T-helper 2 cell treated with Interferon-gamma antibody and Interleukin-4, amounts not matched to agents 5 μg/mL and 100 μg/mL, for 36 hours (primary cell): Measurements from ENCODE around the gene EVX2.

Experiments used
- DNase-seq: peaks from one replicate; pipeline ENCODE4 v3.0.0; 2021; ENCODE audit warnings: low spot score
- H3K27ac Mint-ChIP-seq: one replicate; pipeline ENCODE4 v1.8.0; 2021; ENCODE audit warnings: mild to moderate bottlenecking, mixed read lengths
- H3K27me3 Mint-ChIP-seq: one replicate; pipeline ENCODE4 v1.8.0; 2021; ENCODE audit warnings: low read depth, mixed read lengths
- H3K36me3 Mint-ChIP-seq: one replicate; pipeline ENCODE4 v1.8.0; 2021; ENCODE audit warnings: low read depth, mixed read lengths
- H3K4me1 Mint-ChIP-seq: one replicate; pipeline ENCODE4 v1.8.0; 2021; ENCODE audit warnings: low read depth, mixed read lengths
- H3K4me3 Mint-ChIP-seq: one replicate; pipeline ENCODE4 v1.8.0; 2022; ENCODE audit warnings: mild to moderate bottlenecking, moderate library complexity, mixed read lengths
- H3K9me3 Mint-ChIP-seq: one replicate; pipeline ENCODE4 v1.8.0; 2021; ENCODE audit warnings: mixed read lengths

The EVX2 gene

GRCh38 chr2:176083796-176084261, at the start of gene EVX2:
Gene EVX2 (minus strand): TSS chr2:176083962. CDS start chr2:176083776, 186 bp downstream.
- Mint-ChIP-seq H3K4me3 (peak within 1 kb of the TSS; percentile 7), H3K4me1 (peaks cover 12% of the 10 kb centered on the region), H3K36me3 (peaks cover 10% of the 10 kb centered on the region), H3K27me3 (peaks cover 88% of the 10 kb centered on the region), H3K27ac (peak within 1 kb of the TSS; percentile 74), H3K9me3 (peaks cover 3% of the 10 kb centered on the region)
- DNase-seq = no peak

- H3K27me3 Mint-ChIP-seq = peaks cover 85% of the 10 kb centered on the region
- H3K9me3 Mint-ChIP-seq = no peaks in the 10 kb centered on the region
- H3K27ac Mint-ChIP-seq = no peak overlapping the region
- H3K4me3 Mint-ChIP-seq = no peak overlapping the region
- peaks cover 12% of the 10 kb centered on the region for H3K4me1 Mint-ChIP-seq
- no peak for DNase-seq
- peaks cover 1% of the 10 kb centered on the region for H3K36me3 Mint-ChIP-seq
Measured at GRCh38 chr2:176133389-176133788, 49.6 kb upstream of the EVX2 start.

DNA sequence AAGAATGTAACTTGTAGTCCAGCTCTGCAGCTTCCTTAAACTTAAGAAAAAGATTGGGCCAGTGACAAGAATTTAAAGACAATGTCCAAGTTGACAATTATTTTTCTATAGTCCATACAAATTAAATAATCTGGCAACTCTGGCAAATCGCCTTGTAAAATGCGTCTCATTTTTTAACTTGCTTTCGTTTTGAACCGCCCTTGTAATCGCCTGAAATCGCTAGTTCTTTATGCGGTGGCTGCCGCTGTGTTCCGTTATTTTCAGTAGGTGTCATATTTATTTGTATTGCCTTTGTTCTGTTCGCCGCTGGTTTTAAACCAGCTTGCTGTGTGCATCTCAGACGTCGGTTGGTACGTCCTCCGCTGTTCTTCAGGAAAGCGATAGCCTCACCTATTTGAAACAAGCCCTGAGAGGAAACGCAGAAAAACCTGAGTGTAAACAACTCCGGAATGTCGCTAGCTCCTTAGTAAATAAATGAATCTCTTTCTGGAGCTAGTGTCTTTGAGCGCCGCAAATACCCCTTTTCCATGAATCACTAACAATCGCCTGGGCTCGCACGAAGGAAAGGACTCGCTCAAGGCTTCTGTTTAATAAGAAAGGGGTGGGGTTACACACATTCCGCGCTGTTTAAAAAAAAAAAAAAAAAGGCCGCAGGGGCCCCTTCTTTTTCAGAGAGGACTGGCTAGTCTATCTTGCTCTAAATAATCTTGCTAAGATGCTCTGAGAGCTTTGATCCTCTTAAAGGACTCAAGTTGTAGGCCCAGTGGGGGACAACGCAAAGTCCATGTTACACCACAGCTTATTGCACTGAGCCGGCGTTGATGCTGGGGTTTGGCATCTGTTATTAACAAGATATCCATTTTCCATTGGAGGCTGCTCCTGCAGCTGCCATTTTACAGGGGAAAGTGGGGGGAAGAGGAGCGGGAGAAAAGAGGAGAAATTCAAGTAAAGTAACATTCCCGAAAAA, 48.7 kb upstream of the EVX2 start:
- H3K36me3 Mint-ChIP-seq = peaks cover 1% of the 10 kb centered on the region
- no peaks in the 10 kb centered on the region for H3K9me3 Mint-ChIP-seq
- peak overlapping the region; percentile 66 for H3K4me3 Mint-ChIP-seq
- H3K27ac Mint-ChIP-seq = peak overlapping the region; percentile 27
- peaks cover 11% of the 10 kb centered on the region for H3K4me1 Mint-ChIP-seq
- peaks cover 85% of the 10 kb centered on the region for H3K27me3 Mint-ChIP-seq
- no peak for DNase-seq

GRCh38 chr2:176131848-176132158, 48.0 kb upstream of the EVX2 start:
- Mint-ChIP-seq H3K27ac (no peak overlapping the region), H3K4me1 (peaks cover 9% of the 10 kb centered on the region), H3K9me3 (no peaks in the 10 kb centered on the region), H3K4me3 (no peak overlapping the region), H3K27me3 (peaks cover 84% of the 10 kb centered on the region), H3K36me3 (peaks cover 1% of the 10 kb centered on the region)
- no peak for DNase-seq

DNA sequence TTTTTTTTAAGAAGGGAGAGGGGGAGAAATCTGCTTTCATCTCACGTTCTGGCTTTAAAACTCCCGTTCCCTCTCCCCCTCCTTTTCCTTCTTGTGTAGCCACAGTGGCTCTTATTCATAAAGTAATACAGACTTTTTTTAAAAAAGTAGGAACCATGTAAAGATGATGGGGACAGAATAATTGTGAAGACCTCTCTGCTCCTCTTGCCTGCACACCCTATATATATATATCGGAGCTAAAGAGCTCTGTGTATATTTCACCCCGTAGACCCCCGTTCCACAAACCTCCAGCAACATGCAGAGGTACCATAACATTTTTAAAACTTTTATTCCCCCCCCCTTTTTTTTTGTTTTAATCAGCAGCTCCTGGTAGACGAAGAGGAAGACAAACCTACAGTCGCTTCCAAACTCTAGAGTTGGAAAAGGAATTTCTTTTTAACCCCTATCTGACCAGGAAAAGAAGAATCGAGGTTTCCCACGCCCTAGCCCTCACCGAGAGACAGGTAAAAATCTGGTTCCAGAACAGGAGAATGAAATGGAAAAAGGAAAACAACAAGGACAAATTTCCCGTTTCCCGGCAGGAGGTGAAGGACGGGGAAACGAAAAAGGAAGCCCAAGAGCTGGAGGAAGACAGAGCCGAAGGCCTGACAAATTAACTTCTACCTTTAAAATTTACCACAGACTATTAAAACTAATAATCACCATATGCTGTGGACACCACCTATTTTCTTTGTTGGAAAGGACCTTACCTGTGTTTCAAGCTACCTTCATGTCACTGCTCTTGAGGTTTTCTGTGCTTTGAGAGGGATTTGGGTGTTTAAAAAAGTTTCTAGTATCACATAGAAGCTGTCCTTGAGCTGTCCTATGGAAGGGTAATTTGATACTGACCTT, 47.4 kb upstream of the EVX2 start:
- peaks cover 9% of the 10 kb centered on the region for H3K4me1 Mint-ChIP-seq

DNA sequence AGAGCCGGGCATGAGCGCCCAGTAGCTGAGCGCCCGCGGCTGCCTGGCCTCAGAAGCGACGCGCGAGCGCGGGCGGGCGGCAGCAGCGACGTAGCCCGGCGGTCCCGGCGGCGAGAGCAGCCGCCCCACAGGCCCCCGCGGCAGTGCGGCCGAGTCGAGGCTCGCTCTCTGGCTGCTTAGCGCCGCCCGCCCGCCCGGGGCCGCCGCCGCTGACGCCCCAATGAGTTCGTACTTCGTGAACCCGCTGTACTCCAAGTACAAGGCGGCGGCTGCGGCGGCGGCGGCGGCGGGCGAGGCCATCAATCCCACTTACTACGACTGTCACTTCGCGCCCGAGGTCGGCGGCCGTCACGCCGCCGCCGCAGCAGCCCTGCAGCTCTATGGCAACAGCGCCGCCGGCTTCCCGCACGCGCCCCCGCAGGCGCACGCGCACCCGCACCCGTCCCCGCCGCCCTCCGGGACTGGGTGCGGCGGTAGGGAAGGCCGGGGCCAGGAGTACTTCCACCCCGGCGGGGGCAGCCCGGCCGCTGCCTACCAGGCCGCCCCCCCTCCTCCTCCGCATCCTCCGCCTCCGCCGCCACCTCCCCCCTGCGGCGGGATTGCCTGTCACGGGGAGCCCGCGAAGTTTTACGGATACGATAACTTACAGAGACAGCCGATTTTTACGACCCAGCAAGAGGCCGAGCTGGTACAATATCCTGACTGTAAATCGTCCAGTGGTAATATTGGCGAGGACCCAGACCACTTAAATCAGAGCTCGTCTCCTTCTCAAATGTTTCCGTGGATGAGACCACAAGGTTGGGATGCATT, 46.6 kb upstream of the EVX2 start:
- H3K9me3 Mint-ChIP-seq = no peaks in the 10 kb centered on the region
- peak overlapping the region; percentile 80 for H3K27ac Mint-ChIP-seq
- peaks cover 5% of the 10 kb centered on the region for H3K4me1 Mint-ChIP-seq
- peak overlapping the region; percentile 43 for H3K4me3 Mint-ChIP-seq
- H3K27me3 Mint-ChIP-seq = peaks cover 85% of the 10 kb centered on the region
- peaks cover 1% of the 10 kb centered on the region for H3K36me3 Mint-ChIP-seq
- no peak for DNase-seq

More for the DNA sequence above, 47.4 kb upstream of the EVX2 start:
- Mint-ChIP-seq H3K9me3 (no peaks in the 10 kb centered on the region), H3K27me3 (peaks cover 85% of the 10 kb centered on the region), H3K36me3 (peaks cover 1% of the 10 kb centered on the region), H3K4me3 (peak overlapping the region; percentile 48), H3K27ac (peak overlapping the region; percentile 80)
- DNase-seq = no peak

GRCh38 chr2:176129813-176130146, 46.0 kb upstream of the EVX2 start:
- Mint-ChIP-seq H3K27ac (no peak overlapping the region), H3K4me1 (peaks cover 5% of the 10 kb centered on the region), H3K9me3 (no peaks in the 10 kb centered on the region), H3K4me3 (no peak overlapping the region), H3K27me3 (peaks cover 85% of the 10 kb centered on the region), H3K36me3 (peaks cover 1% of the 10 kb centered on the region)
- no peak for DNase-seq

- Mint-ChIP-seq H3K4me3 (peak within 1 kb of the TSS; percentile 49), H3K9me3 (no peaks in the 10 kb centered on the region), H3K4me1 (peaks cover 5% of the 10 kb centered on the region), H3K27me3 (peaks cover 85% of the 10 kb centered on the region), H3K27ac (peak within 1 kb of the TSS; percentile 52), H3K36me3 (peaks cover 1% of the 10 kb centered on the region)
- DNase-seq = no peak
Measured at GRCh38 chr2:176128982-176129796, 45.4 kb upstream of the EVX2 start, which contains the start of gene HOXD8. Gene HOXD8 (plus strand): TSS chr2:176129705. CDS start chr2:176130367, 662 bp downstream.

GRCh38 chr2:176128172-176128981, 44.6 kb upstream of the EVX2 start:
- Mint-ChIP-seq H3K27me3 (peaks cover 85% of the 10 kb centered on the region), H3K36me3 (peaks cover 1% of the 10 kb centered on the region), H3K27ac (peak overlapping the region; percentile 79), H3K4me3 (no peak overlapping the region), H3K9me3 (no peaks in the 10 kb centered on the region), H3K4me1 (peaks cover 5% of the 10 kb centered on the region)
- DNase-seq = no peak

DNA sequence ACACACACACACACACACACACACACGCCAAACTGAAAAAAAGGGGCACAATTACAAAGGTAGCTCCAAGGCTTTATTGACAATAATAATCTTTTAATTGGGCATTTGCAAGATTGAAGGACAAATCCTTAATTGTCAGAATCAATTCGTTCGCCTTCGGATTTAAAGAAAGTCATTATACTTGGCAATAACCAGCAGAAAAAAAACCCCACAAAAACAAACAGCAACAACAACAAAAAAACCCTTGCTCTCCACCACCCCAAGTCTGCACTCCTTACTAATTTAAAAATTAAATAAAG, 44.0 kb upstream of the EVX2 start:
- no peaks in the 10 kb centered on the region for H3K9me3 Mint-ChIP-seq
- H3K27me3 Mint-ChIP-seq = peaks cover 81% of the 10 kb centered on the region
- DNase-seq = no peak
- peaks cover 1% of the 10 kb centered on the region for H3K36me3 Mint-ChIP-seq
- no peak overlapping the region for H3K4me3 Mint-ChIP-seq
- H3K4me1 Mint-ChIP-seq = peaks cover 5% of the 10 kb centered on the region
- peak overlapping the region; percentile 53 for H3K27ac Mint-ChIP-seq

- Mint-ChIP-seq H3K4me3 (no peak overlapping the region), H3K27me3 (peaks cover 78% of the 10 kb centered on the region), H3K36me3 (no peaks in the 10 kb centered on the region), H3K4me1 (peaks cover 2% of the 10 kb centered on the region), H3K27ac (peak overlapping the region; percentile 55), H3K9me3 (no peaks in the 10 kb centered on the region)
- DNase-seq = no peak
Measured at GRCh38 chr2:176126929-176127773, 43.4 kb upstream of the EVX2 start.

GRCh38 chr2:176125772-176126054, 42.0 kb upstream of the EVX2 start:
- Mint-ChIP-seq H3K9me3 (no peaks in the 10 kb centered on the region), H3K4me1 (no peaks in the 10 kb centered on the region), H3K4me3 (no peak overlapping the region), H3K27ac (no peak overlapping the region), H3K36me3 (no peaks in the 10 kb centered on the region), H3K27me3 (peaks cover 73% of the 10 kb centered on the region)
- no peak for DNase-seq
